ENCODE data around the gene GAB1. TPM values are rescaled to one million over a fixed set of nuclear protein-coding genes. Genes with fewer than 3 reads are reported as not detected.

GAB1 gene
- total RNA-seq, 4 donors from 2014 or later, result 25.7 to 37.6 (median 32.8) TPM

DNA sequence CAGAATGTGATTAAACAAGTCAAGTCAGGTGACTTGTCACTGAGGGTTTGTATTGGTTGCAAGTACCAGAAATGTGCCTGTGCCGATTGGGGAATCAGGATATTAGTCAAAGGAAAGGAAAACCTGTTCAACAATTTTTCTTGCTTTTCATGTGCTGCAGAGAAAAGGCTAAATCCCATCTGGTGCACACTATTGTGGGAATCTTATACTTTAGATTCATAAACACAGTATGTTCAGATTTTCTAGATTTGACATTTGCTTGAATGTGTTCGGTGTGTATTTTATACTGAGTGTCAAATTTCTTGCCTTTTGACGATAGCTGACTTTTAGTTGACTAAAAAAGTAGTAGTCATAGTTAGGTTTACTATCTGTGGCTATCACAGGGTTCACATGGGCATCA lies 37.6 kb downstream of the GAB1 start:
- Histone ChIP-seq H3K9me3 (no peaks in the 10 kb centered on the region), H3K27me3 (no peaks in the 10 kb centered on the region), H3K36me3 (no peaks in the 10 kb centered on the region), H3K4me1 (peaks cover 0 to 82% (median 37%) of the 10 kb centered on the region in 3 donors), H3K4me3 (no peak overlapping the region), H3K27ac (peak overlapping the region in 1 of 4 donors; percentile 5)
- TF ChIP-seq, protein P1, sequence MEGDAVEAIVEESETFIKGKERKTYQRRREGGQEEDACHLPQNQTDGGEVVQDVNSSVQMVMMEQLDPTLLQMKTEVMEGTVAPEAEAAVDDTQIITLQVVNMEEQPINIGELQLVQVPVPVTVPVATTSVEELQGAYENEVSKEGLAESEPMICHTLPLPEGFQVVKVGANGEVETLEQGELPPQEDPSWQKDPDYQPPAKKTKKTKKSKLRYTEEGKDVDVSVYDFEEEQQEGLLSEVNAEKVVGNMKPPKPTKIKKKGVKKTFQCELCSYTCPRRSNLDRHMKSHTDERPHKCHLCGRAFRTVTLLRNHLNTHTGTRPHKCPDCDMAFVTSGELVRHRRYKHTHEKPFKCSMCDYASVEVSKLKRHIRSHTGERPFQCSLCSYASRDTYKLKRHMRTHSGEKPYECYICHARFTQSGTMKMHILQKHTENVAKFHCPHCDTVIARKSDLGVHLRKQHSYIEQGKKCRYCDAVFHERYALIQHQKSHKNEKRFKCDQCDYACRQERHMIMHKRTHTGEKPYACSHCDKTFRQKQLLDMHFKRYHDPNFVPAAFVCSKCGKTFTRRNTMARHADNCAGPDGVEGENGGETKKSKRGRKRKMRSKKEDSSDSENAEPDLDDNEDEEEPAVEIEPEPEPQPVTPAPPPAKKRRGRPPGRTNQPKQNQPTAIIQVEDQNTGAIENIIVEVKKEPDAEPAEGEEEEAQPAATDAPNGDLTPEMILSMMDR (IDR thresholded peaks at IDR 0.05), result no peak
- TF ChIP-seq POLR2A (IDR thresholded peaks at IDR 0.05), result no peak
- intact Hi-C loops (cut with DNase I), result no loop called here
- DNase-seq, result no peak
- 76 to 79% methylated on average over 3 of the region's 3 CpGs for WGBS, 2 donors

DNA sequence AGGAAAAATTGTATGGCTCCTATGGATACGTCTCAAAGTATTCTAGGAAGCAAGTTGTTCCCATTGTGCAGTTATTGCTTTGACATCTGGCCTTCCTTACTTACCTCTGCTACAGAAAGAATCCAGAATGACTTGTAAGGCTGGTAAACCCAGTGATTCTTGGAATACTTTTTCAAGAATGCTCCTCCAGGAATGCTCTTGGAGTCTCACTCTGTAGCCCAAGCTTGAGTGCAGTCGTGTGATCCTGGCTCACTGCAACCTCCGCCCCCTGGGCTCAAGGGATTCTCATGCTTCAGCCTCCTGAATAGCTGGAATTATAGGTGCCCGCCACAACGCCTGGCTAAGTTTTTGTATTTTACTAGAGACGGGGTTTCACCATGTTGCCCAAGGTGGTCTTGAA lies 38.1 kb downstream of the GAB1 start:
- no peaks in the 10 kb centered on the region for H3K9me3 ChIP-seq
- peak overlapping the region in 1 of 4 donors; percentile 5 for H3K27ac ChIP-seq
- TF ChIP-seq, protein P1 (IDR thresholded peaks at IDR 0.05), result no peak
- no peak for TF ChIP-seq POLR2A (IDR thresholded peaks at IDR 0.05)
- no peaks in the 10 kb centered on the region for H3K27me3 ChIP-seq
- H3K4me1 ChIP-seq, result peaks cover 0 to 82% (median 37%) of the 10 kb centered on the region in 3 donors
- no peaks in the 10 kb centered on the region for H3K36me3 ChIP-seq
- intact Hi-C loops (cut with DNase I), result no loop called here
- 58 to 74% methylated on average over 5 of the region's 6 CpGs for WGBS, 2 donors
- no peak overlapping the region for H3K4me3 ChIP-seq
- DNase-seq, result no peak

DNA sequence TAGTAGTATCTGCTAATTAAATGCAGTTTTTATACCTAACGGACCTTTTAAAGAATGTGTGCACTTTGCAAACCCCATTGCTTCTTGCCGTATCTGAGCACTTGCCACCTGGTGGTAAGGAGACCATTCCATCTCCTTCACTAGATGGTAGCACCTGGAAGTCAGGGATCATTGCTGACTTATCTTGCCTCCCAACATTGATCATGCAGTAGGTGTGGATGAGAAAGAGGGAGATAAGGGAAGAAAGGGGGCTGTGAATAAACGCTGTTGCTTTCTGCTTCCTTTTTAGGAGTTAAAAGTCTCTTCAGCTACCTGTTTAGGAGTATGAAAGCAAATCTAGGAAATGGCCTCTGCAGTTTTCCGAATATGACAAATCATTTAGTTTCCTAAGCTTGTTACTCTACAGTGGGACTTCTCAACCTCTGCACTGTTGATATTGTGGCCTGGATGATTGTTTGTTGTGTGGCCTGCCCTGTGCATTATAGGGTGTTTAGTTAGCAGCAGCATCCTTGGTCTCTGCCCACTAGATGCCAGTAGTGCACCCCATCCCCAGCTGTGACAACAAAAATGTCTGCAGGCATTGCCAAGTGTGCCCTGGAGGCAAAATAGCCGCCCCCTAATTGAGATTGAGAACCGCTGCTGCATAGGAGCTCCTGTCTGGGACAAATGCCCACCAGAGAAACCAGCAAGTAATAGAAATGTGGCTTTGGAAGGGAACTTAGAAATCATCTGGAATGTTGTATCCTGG lies 38.8 kb downstream of the GAB1 start:
- no peaks in the 10 kb centered on the region for H3K27me3 ChIP-seq
- DNase-seq, result no peak
- H3K4me1 ChIP-seq, result peaks cover 0 to 85% (median 37%) of the 10 kb centered on the region in 3 donors
- peak overlapping the region in 2 of 4 donors; percentile 5 to 9 for H3K27ac ChIP-seq
- no peak overlapping the region for H3K4me3 ChIP-seq
- TF ChIP-seq, protein P1 (IDR thresholded peaks at IDR 0.05), result peak in 3 of 6 experiments; percentile 24 to 29 (median 27)
- no peak for TF ChIP-seq POLR2A (IDR thresholded peaks at IDR 0.05)
- H3K9me3 ChIP-seq, result no peaks in the 10 kb centered on the region
- intact Hi-C loops (cut with DNase I), result no loop called here
- 46 to 53% methylated on average over 6 of the region's 6 CpGs for WGBS, 2 donors
- H3K36me3 ChIP-seq, result no peaks in the 10 kb centered on the region

DNA sequence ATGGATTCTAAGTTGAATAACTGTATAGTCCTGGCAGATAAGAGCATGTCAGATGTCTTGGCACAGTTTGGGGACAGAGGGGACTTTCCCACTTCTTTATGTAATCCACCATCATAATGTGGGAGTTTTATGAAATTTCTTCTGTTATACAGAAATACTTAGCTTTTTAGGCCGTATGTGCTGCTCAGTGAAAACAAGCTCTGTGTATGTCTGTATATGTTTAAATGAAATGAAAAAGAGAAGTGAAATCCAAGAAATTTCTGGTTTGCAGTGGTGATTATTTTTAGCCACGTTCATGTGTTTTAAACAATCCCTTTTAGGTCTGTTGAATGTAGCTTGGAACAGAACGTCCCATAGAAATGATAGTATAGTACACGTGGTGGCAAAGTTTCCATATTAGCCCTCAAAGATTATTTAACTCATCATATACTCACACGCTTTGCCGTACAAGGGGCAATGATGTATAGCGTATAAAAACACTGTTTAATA lies 41.0 kb downstream of the GAB1 start:
- intact Hi-C loops (cut with DNase I), result no loop called here
- WGBS, 2 donors, result 49 to 62% methylated on average over 7 of the region's 7 CpGs
- H3K36me3 ChIP-seq, result no peaks in the 10 kb centered on the region
- H3K27me3 ChIP-seq, result no peaks in the 10 kb centered on the region
- peaks cover under 1 to 97% (median 47%) of the 10 kb centered on the region in 3 donors for H3K4me1 ChIP-seq
- TF ChIP-seq POLR2A (IDR thresholded peaks at IDR 0.05), result no peak
- TF ChIP-seq, protein P1 (IDR thresholded peaks at IDR 0.05), result no peak
- H3K4me3 ChIP-seq, result no peak overlapping the region
- DNase-seq, result no peak
- H3K9me3 ChIP-seq, result no peaks in the 10 kb centered on the region
- peak overlapping the region in 3 of 4 donors; percentile 30 to 82 (median 67) for H3K27ac ChIP-seq

DNA sequence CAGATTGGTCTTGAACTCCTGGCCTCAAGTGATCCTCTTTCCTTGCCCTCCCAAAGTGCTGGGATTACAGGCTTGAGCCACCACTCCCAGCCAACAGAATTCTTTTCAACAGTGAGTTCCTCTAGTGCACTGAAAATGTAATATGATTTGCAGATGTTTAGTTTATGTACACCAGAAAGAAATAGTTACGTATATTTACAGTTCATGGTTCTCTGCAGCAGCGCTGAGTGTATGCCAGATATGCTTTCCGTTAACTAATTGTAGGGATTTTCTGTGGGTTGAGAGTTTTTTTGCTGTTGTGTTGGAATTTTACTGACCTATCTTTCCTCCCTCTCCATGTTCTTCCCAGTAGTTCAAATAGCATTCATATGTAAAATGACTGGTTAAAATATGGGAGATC lies 44.0 kb downstream of the GAB1 start:
- intact Hi-C loops (cut with DNase I), result no loop called here
- Histone ChIP-seq H3K27ac (peak overlapping the region in 3 of 4 donors; percentile 74 to 82 (median 75)), H3K4me1 (peaks cover 19 to 90% (median 49%) of the 10 kb centered on the region in 3 donors), H3K27me3 (no peaks in the 10 kb centered on the region), H3K36me3 (no peaks in the 10 kb centered on the region), H3K4me3 (no peak overlapping the region), H3K9me3 (no peaks in the 10 kb centered on the region)
- no peak for DNase-seq
- TF ChIP-seq, protein P1 (IDR thresholded peaks at IDR 0.05), result no peak
- TF ChIP-seq POLR2A (IDR thresholded peaks at IDR 0.05), result no peak
- WGBS, 2 donors, result 67 to 85% methylated on average over 3 of the region's 3 CpGs

All from esophagus squamous epithelium (tissue), 5 donors.